HCT116 (cell line): ENCODE results near the gene ADGRF5.

Source experiments
- CEBPB ChIP-seq: IDR thresholded peaks from 2 replicates; pipeline ENCODE4 v1.6.1; 2012; ENCODE audit warnings: low read depth
- EGR1 ChIP-seq: IDR thresholded peaks from 2 replicates; pipeline ENCODE4 v1.6.1; 2012; ENCODE audit warnings: low read depth
- EZH2 ChIP-seq: fragments of 200-600 bp; sonication (generic); IDR thresholded peaks from 2 replicates; pipeline ENCODE4 v1.6.1; 2017; ENCODE audit warnings: antibody characterized with exemption, mixed run types
- FOSL1 ChIP-seq: IDR thresholded peaks from 2 replicates; pipeline ENCODE4 v1.6.1; 2012; ENCODE audit warnings: low read depth
- POLR2AphosphoS5 ChIP-seq: IDR thresholded peaks from 2 replicates; pipeline ENCODE4 v1.6.1; 2011; ENCODE audit warnings: mild to moderate bottlenecking, low read depth, low read length, moderate library complexity
- SIN3A ChIP-seq: IDR thresholded peaks from 2 replicates; pipeline ENCODE4 v1.6.1; 2012; ENCODE audit warnings: low read depth
- SP1 ChIP-seq: IDR thresholded peaks from 2 replicates; pipeline ENCODE4 v1.6.1; 2012; ENCODE audit warnings: low read depth
- TCF7L2 ChIP-seq: IDR thresholded peaks from 2 replicates; pipeline ENCODE4 v1.7.0; 2011; ENCODE audit warnings: borderline replicate concordance, inconsistent platforms; ENCODE audit not compliant: insufficient read depth, insufficient read length; ENCODE audit errors: extremely low read depth
- TF ChIP-seq, protein P1 (sequence below), 3 experiments: fragments of 200-600 bp in 1 of 3; sonication (generic) in 1 of 3; IDR thresholded peaks in 2 of 3; conservative IDR thresholded peaks in 1 of 3; 2 replicates each; pipeline ENCODE4 v1.5.1; 2012 to 2017; ENCODE audit warnings: low read depth in 2 of 3, low read length in 2 of 3, antibody characterized with exemption in 1 of 3, borderline replicate concordance in 1 of 3, control low read depth in 1 of 3, mild to moderate bottlenecking in 1 of 3, mixed read lengths in 1 of 3, mixed run types in 1 of 3, moderate library complexity in 1 of 3; ENCODE audit not compliant: insufficient read depth in 1 of 3
- TF ChIP-seq, protein P2 (sequence below): IDR thresholded peaks from 2 replicates; pipeline ENCODE4 v1.6.1; 2011; ENCODE audit warnings: mild to moderate bottlenecking, low read length, moderate library complexity; ENCODE audit not compliant: insufficient replicate concordance; ENCODE audit errors: extremely low read depth
- TF ChIP-seq, protein P3 (sequence below): IDR thresholded peaks from 2 replicates; pipeline ENCODE4 v1.6.1; 2012

DNA sequence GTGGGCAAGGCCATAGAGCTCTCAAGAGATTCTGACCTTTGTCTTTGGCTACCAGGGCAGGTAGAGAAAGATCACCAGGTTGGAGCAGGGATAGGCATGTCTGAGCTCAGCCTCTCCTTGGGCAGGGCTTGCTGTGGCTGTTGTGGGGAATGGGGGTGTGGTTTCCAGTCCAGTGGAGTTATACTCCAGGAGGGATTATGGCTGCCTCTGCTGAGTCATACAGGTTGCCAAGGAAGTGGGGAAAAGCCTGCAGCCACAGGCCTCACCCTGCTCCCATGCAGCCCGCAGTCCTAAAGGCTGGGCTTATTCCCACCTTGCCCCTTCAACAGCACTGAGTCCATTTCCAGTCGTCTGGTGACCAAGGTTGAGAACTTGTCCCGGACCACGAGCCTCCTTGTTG, 106.6 kb downstream of the ADGRF5 start:
- TF ChIP-seq, protein P1, sequence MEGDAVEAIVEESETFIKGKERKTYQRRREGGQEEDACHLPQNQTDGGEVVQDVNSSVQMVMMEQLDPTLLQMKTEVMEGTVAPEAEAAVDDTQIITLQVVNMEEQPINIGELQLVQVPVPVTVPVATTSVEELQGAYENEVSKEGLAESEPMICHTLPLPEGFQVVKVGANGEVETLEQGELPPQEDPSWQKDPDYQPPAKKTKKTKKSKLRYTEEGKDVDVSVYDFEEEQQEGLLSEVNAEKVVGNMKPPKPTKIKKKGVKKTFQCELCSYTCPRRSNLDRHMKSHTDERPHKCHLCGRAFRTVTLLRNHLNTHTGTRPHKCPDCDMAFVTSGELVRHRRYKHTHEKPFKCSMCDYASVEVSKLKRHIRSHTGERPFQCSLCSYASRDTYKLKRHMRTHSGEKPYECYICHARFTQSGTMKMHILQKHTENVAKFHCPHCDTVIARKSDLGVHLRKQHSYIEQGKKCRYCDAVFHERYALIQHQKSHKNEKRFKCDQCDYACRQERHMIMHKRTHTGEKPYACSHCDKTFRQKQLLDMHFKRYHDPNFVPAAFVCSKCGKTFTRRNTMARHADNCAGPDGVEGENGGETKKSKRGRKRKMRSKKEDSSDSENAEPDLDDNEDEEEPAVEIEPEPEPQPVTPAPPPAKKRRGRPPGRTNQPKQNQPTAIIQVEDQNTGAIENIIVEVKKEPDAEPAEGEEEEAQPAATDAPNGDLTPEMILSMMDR (IDR thresholded peaks at IDR 0.05 in 2 of 3, conservative IDR thresholded peaks at IDR 0.05 in 1 of 3; ENCODE audit: borderline replicate concordance in 1 of 3, insufficient read depth in 1 of 3, low read depth in 2 of 3, low read length in 2 of 3), result no peak
- TF ChIP-seq SIN3A (no peak), CEBPB (no peak), SP1 (no peak), POLR2AphosphoS5 (no peak), TCF7L2 (no peak), EGR1 (no peak), FOSL1 (no peak), EZH2 (no peak)
- TF ChIP-seq, protein P2, sequence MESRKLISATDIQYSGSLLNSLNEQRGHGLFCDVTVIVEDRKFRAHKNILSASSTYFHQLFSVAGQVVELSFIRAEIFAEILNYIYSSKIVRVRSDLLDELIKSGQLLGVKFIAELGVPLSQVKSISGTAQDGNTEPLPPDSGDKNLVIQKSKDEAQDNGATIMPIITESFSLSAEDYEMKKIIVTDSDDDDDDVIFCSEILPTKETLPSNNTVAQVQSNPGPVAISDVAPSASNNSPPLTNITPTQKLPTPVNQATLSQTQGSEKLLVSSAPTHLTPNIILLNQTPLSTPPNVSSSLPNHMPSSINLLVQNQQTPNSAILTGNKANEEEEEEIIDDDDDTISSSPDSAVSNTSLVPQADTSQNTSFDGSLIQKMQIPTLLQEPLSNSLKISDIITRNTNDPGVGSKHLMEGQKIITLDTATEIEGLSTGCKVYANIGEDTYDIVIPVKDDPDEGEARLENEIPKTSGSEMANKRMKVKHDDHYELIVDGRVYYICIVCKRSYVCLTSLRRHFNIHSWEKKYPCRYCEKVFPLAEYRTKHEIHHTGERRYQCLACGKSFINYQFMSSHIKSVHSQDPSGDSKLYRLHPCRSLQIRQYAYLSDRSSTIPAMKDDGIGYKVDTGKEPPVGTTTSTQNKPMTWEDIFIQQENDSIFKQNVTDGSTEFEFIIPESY, result no peak
- TF ChIP-seq, protein P3, sequence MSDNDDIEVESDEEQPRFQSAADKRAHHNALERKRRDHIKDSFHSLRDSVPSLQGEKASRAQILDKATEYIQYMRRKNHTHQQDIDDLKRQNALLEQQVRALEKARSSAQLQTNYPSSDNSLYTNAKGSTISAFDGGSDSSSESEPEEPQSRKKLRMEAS, result no peak
